ENCODE results near the gene CD151.

GRCh38 chr11:876545-876944 is 43.8 kb downstream of the CD151 start:
- TF ChIP-seq EZH2 (IDR thresholded peaks at IDR 0.05) (no peak), CTCF (IDR thresholded peaks at IDR 0.05 in 2 of 3, conservative IDR thresholded peaks at IDR 0.05 in 1 of 3; ENCODE audit: borderline replicate concordance in 1 of 3, insufficient read depth in 1 of 3, low read depth in 2 of 3, low read length in 2 of 3) (no peak), EGR1 (IDR thresholded peaks at IDR 0.05; ENCODE audit: low read depth) (no peak), ZNF274 (IDR thresholded peaks at IDR 0.05; ENCODE audit: low read depth, low read length) (no peak)
